Peyer's patch (tissue), 4 donors: Measurements from ENCODE around the gene PEX10.

Experiments
- CTCF ChIP-seq, 6 experiments: fragments of 450-650 bp in 4 of 6; fragments of 200-600 bp in 2 of 6; sonication (generic) in 1 of 6; IDR thresholded peaks; one replicate each; pipeline ENCODE4 v1.5.1; 2017 to 2019; ENCODE audit warnings: antibody characterized with exemption in 6 of 6, mild to moderate bottlenecking in 3 of 6, moderate library complexity in 1 of 6
- POLR2A ChIP-seq, 2 donors: fragments of 450-650 bp; IDR thresholded peaks; one replicate each; pipeline ENCODE4 v1.5.1; 2017; ENCODE audit warnings: antibody characterized with exemption in 2 of 2, mild to moderate bottlenecking in 2 of 2, moderate library complexity in 2 of 2

GRCh38 chr1:2415801-2416208, 3.4 kb upstream of the PEX10 start:
- TF ChIP-seq CTCF (IDR thresholded peaks at IDR 0.05), result no peak
- no peak for TF ChIP-seq POLR2A (IDR thresholded peaks at IDR 0.05)
